Stimulated activated CD4-positive, alpha-beta T cell treated with anti-CD3 and anti-CD28 coated beads, Interleukin-4, amount 100 ng/mL, for 48 hours (primary cell): ENCODE results near the gene VAT1L.
"Not testable (repeated sequence)": the region's sequence is repeated elsewhere in the genome, so short reads cannot be mapped to it uniquely, and the experiment has no call there.

Experiments used
- DNase-seq, 2 donors: peaks; one replicate each; pipeline ENCODE4 v3.0.0-alpha.2; 2020; ENCODE audit warnings: low read depth in 2 of 2

Gene VAT1L

GRCh38 chr16:77912617-77913016 is 124.3 kb downstream of the VAT1L start:
- no peak for DNase-seq

- no peak for DNase-seq
Measured at GRCh38 chr16:77913738-77914253, 125.4 kb downstream of the VAT1L start.

- DNase-seq = no peak
Measured at GRCh38 chr16:77916111-77916510, 127.7 kb downstream of the VAT1L start.

- DNase-seq = no peak
Measured at GRCh38 chr16:77917971-77918370, 129.6 kb downstream of the VAT1L start.

- no peak for DNase-seq
Measured at GRCh38 chr16:77918809-77919707, 130.7 kb downstream of the VAT1L start.

- DNase-seq = no peak
Measured at GRCh38 chr16:77919761-77920415, 131.5 kb downstream of the VAT1L start.

- no peak for DNase-seq
Measured at GRCh38 chr16:77920984-77921383, 132.6 kb downstream of the VAT1L start.

GRCh38 chr16:77922228-77922754 is 133.9 kb downstream of the VAT1L start:
- no peak for DNase-seq

GRCh38 chr16:77925531-77925930 is 137.2 kb downstream of the VAT1L start:
- no peak for DNase-seq

- DNase-seq = no peak
Measured at GRCh38 chr16:77928096-77928495, 139.7 kb downstream of the VAT1L start.

- no peak for DNase-seq
Measured at GRCh38 chr16:77929004-77929403, 140.6 kb downstream of the VAT1L start.

- DNase-seq = no peak
Measured at GRCh38 chr16:77931058-77931457, 142.7 kb downstream of the VAT1L start.

GRCh38 chr16:77937473-77938149 is 149.2 kb downstream of the VAT1L start:
- no peak for DNase-seq

GRCh38 chr16:77938913-77939312 is 150.5 kb downstream of the VAT1L start:
- no peak for DNase-seq

- DNase-seq = no peak
Measured at GRCh38 chr16:77939968-77940367, 151.6 kb downstream of the VAT1L start.

- no peak for DNase-seq
Measured at GRCh38 chr16:77943801-77944200, 155.4 kb downstream of the VAT1L start.

GRCh38 chr16:77944631-77945030 is 156.3 kb downstream of the VAT1L start:
- DNase-seq = no peak

- no peak for DNase-seq
Measured at GRCh38 chr16:77945126-77945525, 156.8 kb downstream of the VAT1L start.

GRCh38 chr16:77946823-77947222 is 158.5 kb downstream of the VAT1L start:
- no peak for DNase-seq

- DNase-seq = not testable (repeated sequence)
Measured at GRCh38 chr16:77947590-77947989, 159.2 kb downstream of the VAT1L start.

- no peak for DNase-seq
Measured at GRCh38 chr16:77948835-77949234, 160.5 kb downstream of the VAT1L start.

- DNase-seq = no peak
Measured at GRCh38 chr16:77949445-77949844, 161.1 kb downstream of the VAT1L start.
